ENCODE data around the gene NF1. TPM values are rescaled to one million over a fixed set of nuclear protein-coding genes. Genes with fewer than 3 reads are reported as not detected.
"Not testable (repeated sequence)": the region's sequence is repeated elsewhere in the genome, so short reads cannot be mapped to it uniquely, and the experiment has no call there.

Gene NF1
- total RNA-seq, 4 donors from 2014 or later = 41.7 to 69.9 (median 54.4) TPM

GRCh38 chr17:31100840-31101459 is 6.2 kb downstream of the NF1 start:
- H3K4me1 ChIP-seq = peaks cover 0 to 22% (median 4%) of the 10 kb centered on the region in 3 donors
- no peak overlapping the region for H3K27ac ChIP-seq
- H3K27me3 ChIP-seq = no peaks in the 10 kb centered on the region
- no peaks in the 10 kb centered on the region for H3K36me3 ChIP-seq
- H3K4me3 ChIP-seq = no peak overlapping the region
- no peaks in the 10 kb centered on the region for H3K9me3 ChIP-seq
- 65 to 76% methylated on average over 7 to 8 of the region's 8 CpGs for WGBS, 2 donors (ENCODE audit: low coverage in 1 of 2)
- TF ChIP-seq CTCF (IDR thresholded peaks at IDR 0.05) = no peak
- no peak for TF ChIP-seq POLR2A (IDR thresholded peaks at IDR 0.05)
- no peak for TF ChIP-seq POLR2AphosphoS5 (IDR thresholded peaks at IDR 0.05)
- no peak for TF ChIP-seq EP300 (IDR thresholded peaks at IDR 0.05)
- no peak for ATAC-seq

GRCh38 chr17:31101943-31102342 is 7.2 kb downstream of the NF1 start:
- H3K27me3 ChIP-seq = no peaks in the 10 kb centered on the region
- no peaks in the 10 kb centered on the region for H3K9me3 ChIP-seq
- peaks cover 0 to 12% (median 0%) of the 10 kb centered on the region in 3 donors for H3K4me1 ChIP-seq
- no peak overlapping the region for H3K4me3 ChIP-seq
- no peaks in the 10 kb centered on the region for H3K36me3 ChIP-seq
- H3K27ac ChIP-seq = no peak overlapping the region
- ATAC-seq = no peak
- TF ChIP-seq POLR2A (IDR thresholded peaks at IDR 0.05) = no peak
- no peak for TF ChIP-seq EP300 (IDR thresholded peaks at IDR 0.05)
- TF ChIP-seq POLR2AphosphoS5 (IDR thresholded peaks at IDR 0.05) = no peak
- TF ChIP-seq CTCF (IDR thresholded peaks at IDR 0.05) = no peak

- H3K36me3 ChIP-seq = no peaks in the 10 kb centered on the region
- no peak overlapping the region for H3K4me3 ChIP-seq
- H3K27me3 ChIP-seq = no peaks in the 10 kb centered on the region
- no peak for ATAC-seq
- H3K9me3 ChIP-seq = no peaks in the 10 kb centered on the region
- TF ChIP-seq POLR2A (IDR thresholded peaks at IDR 0.05) (no peak), POLR2AphosphoS5 (IDR thresholded peaks at IDR 0.05) (no peak), EP300 (IDR thresholded peaks at IDR 0.05) (no peak), CTCF (IDR thresholded peaks at IDR 0.05) (no peak)
- peaks cover 0 to 10% (median 0%) of the 10 kb centered on the region in 3 donors for H3K4me1 ChIP-seq
- no peak overlapping the region for H3K27ac ChIP-seq
- WGBS, 2 donors (ENCODE audit: low coverage in 1 of 2) = 93 to 95% methylated on average over 1 of the region's 1 CpG
Measured at GRCh38 chr17:31105991-31106390, 11.2 kb downstream of the NF1 start.

GRCh38 chr17:31111183-31111582 is 16.4 kb downstream of the NF1 start:
- TF ChIP-seq POLR2AphosphoS5 (IDR thresholded peaks at IDR 0.05) (no peak), POLR2A (IDR thresholded peaks at IDR 0.05) (no peak), EP300 (IDR thresholded peaks at IDR 0.05) (no peak), CTCF (IDR thresholded peaks at IDR 0.05) (no peak)
- Histone ChIP-seq H3K36me3 (no peaks in the 10 kb centered on the region), H3K4me3 (no peak overlapping the region), H3K27ac (no peak overlapping the region), H3K4me1 (peaks cover 0 to 13% (median 0%) of the 10 kb centered on the region in 3 donors), H3K9me3 (no peaks in the 10 kb centered on the region), H3K27me3 (no peaks in the 10 kb centered on the region)
- 27 to 86% methylated on average over 1 to 2 of the region's 2 CpGs for WGBS, 2 donors (ENCODE audit: low coverage in 1 of 2)
- ATAC-seq = no peak

GRCh38 chr17:31112001-31112661 is 17.4 kb downstream of the NF1 start:
- 100% methylated on average over 1 of the region's 1 CpG for WGBS, 2 donors (ENCODE audit: low coverage in 1 of 2)
- no peak for TF ChIP-seq POLR2A (IDR thresholded peaks at IDR 0.05)
- no peak for TF ChIP-seq POLR2AphosphoS5 (IDR thresholded peaks at IDR 0.05)
- no peak for TF ChIP-seq CTCF (IDR thresholded peaks at IDR 0.05)
- TF ChIP-seq EP300 (IDR thresholded peaks at IDR 0.05) = no peak
- Histone ChIP-seq H3K27ac (no peak overlapping the region), H3K4me3 (no peak overlapping the region), H3K9me3 (no peaks in the 10 kb centered on the region), H3K36me3 (no peaks in the 10 kb centered on the region), H3K4me1 (peaks cover 0 to 13% (median 0%) of the 10 kb centered on the region in 3 donors), H3K27me3 (no peaks in the 10 kb centered on the region)
- no peak for ATAC-seq

- WGBS, 2 donors (ENCODE audit: low coverage in 1 of 2) = 82 to 88% methylated on average over 7 of the region's 7 CpGs
- not testable (repeated sequence) for H3K4me3 ChIP-seq
- peak; percentile 39 for ATAC-seq
Measured at GRCh38 chr17:31113368-31113767, 18.6 kb downstream of the NF1 start.

More at GRCh38 chr17:31113368-31113767, 18.6 kb downstream of the NF1 start:
- H3K4me1 ChIP-seq = peaks cover 0 to 13% (median 0%) of the 10 kb centered on the region in 3 donors
- not testable (repeated sequence) for H3K27me3 ChIP-seq, H3K27ac ChIP-seq, H3K9me3 ChIP-seq, H3K36me3 ChIP-seq

Measured in gastroesophageal sphincter (tissue), 4 donors.